Measurements from ENCODE around the gene KRT39.

GRCh38 chr17:40936437-40936971, 30.2 kb downstream of the KRT39 start:
- TF ChIP-seq MYC (CRISPR knock-in tag; IDR thresholded peaks at IDR 0.05; ENCODE audit: borderline replicate concordance) (no peak), PATZ1 (CRISPR knock-in tag; IDR thresholded peaks at IDR 0.05) (no peak)

Measured in HepG2 (cell line).